Measurements from ENCODE around the gene C12orf56.
A peak's percentile ranks its signal among the peaks of the same experiment; 100 is the strongest.

DNA sequence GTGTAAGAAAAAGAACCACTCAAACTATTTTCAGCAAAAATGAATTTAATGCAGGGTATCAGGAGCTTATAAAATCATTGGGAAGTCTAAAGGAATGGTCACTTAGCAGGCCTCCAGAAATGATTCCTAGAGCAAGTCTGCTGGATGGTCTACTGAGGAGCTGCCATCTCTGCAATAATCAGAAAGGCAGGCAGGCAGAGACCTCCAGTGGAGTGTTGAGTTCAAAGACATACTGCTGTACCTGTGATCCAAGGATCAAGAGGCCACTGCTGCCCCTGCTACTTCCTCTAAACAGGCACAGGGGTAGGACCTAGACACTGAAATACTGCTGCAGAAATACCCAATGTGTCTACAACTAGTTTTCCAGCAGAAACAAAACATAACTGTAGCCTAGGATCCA, 154.0 kb downstream of the C12orf56 start:
- TF ChIP-seq, protein P1, sequence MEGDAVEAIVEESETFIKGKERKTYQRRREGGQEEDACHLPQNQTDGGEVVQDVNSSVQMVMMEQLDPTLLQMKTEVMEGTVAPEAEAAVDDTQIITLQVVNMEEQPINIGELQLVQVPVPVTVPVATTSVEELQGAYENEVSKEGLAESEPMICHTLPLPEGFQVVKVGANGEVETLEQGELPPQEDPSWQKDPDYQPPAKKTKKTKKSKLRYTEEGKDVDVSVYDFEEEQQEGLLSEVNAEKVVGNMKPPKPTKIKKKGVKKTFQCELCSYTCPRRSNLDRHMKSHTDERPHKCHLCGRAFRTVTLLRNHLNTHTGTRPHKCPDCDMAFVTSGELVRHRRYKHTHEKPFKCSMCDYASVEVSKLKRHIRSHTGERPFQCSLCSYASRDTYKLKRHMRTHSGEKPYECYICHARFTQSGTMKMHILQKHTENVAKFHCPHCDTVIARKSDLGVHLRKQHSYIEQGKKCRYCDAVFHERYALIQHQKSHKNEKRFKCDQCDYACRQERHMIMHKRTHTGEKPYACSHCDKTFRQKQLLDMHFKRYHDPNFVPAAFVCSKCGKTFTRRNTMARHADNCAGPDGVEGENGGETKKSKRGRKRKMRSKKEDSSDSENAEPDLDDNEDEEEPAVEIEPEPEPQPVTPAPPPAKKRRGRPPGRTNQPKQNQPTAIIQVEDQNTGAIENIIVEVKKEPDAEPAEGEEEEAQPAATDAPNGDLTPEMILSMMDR (IDR thresholded peaks at IDR 0.05) = peak; percentile 34
- no peak for TF ChIP-seq ZFX (IDR thresholded peaks at IDR 0.05; ENCODE audit: borderline replicate concordance)

Measured in 22Rv1 (cell line).